K562 (cell line): Measurements from ENCODE around the gene OR56A3. TPM values are rescaled to one million over a fixed set of nuclear protein-coding genes. Genes with fewer than 3 reads are reported as not detected.
A peak's percentile ranks its signal among the peaks of the same experiment; 100 is the strongest.
"Not testable (repeated sequence)": the region's sequence is repeated elsewhere in the genome, so short reads cannot be mapped to it uniquely, and the experiment has no call there.

Experiments used
- ATAC-seq: fragments of 200-7000 bp; cut with Tn5 transposase; 3 replicates; pipeline ENCODE4 v1.9.1; 2020; ENCODE audit warnings: moderate library complexity
- BruUV-seq: library from RNA; stranded (reverse); fragments of 400-500 nt; replicated peaks from 2 replicates; lab custom pipeline; 2021; lab: Mats Ljungman, UMichigan
- CTCF ChIA-PET: fragments of 300-600 bp; formaldehyde crosslinking; extraction: SDS; loops from one replicate; lab custom pipeline; 2021; ENCODE audit warnings: low intra/inter-chr PET ratio; lab: Yijun Ruan, JAX
- POLR2A ChIA-PET: fragments of 300-600, 350-650 bp; sonication (Branson Sonifier 250); formaldehyde crosslinking; extraction: SDS; loops from one replicate; lab custom pipeline; 2021; ENCODE audit warnings: antibody characterized with exemption, inconsistent platforms; lab: Yijun Ruan, JAX
- DNase-seq, 4 experiments: peaks; one replicate each; pipeline versions ENCODE4 v3.0.0 to v3.0.0-alpha.2; 2011 to 2018; ENCODE audit warnings: low spot score in 3 of 4, mixed read lengths in 3 of 4; ENCODE audit errors: extremely low read depth in 1 of 4
- FAIRE-seq: peaks from 2 replicates; lab custom pipeline; 2011; peaks lifted over from hg19 to GRCh38; lab: Jason Lieb, UNC
- H2AFZ ChIP-seq: 2 replicates; pipeline ENCODE4 v1.6.0; 2011; ENCODE audit warnings: low read depth, low read length, control low read depth, inconsistent platforms
- H3K27ac ChIP-seq: fragments of 200-600 bp; 3 replicates; pipeline ENCODE4 v1.8.0; 2011; ENCODE audit warnings: low read depth, mild to moderate bottlenecking, control low read depth, inconsistent platforms, low read length, moderate library complexity, mixed read lengths; ENCODE audit errors: extremely low read depth
- H3K27me3 ChIP-seq, 2 experiments: fragments of 300-600 bp in 1 of 2; 2 replicates in 1 of 2; 3 replicates in 1 of 2; pipeline versions ENCODE4 v1.6.0 to v1.8.0; 2011; ENCODE audit warnings: inconsistent platforms in 2 of 2, low read length in 2 of 2, mild to moderate bottlenecking in 1 of 2, mixed read lengths in 1 of 2, moderate library complexity in 1 of 2; ENCODE audit not compliant: control insufficient read depth in 2 of 2, insufficient read depth in 2 of 2
- H3K36me3 ChIP-seq: fragments of 300-600 bp; 3 replicates; pipeline ENCODE4 v1.8.0; 2011; ENCODE audit warnings: mild to moderate bottlenecking, low read length, inconsistent platforms; ENCODE audit not compliant: control insufficient read depth, insufficient read depth
- H3K4me1 ChIP-seq, 2 experiments: fragments of 200-600 bp in 1 of 2; replicated peaks in 1 of 2; 2 replicates in 1 of 2; 3 replicates in 1 of 2; pipeline versions ENCODE4 v1.5.1 to v1.8.0; 2011; ENCODE audit warnings: inconsistent platforms in 2 of 2, low read length in 2 of 2, mild to moderate bottlenecking in 1 of 2, mixed read lengths in 1 of 2, moderate library complexity in 1 of 2; ENCODE audit not compliant: control insufficient read depth in 2 of 2, insufficient read depth in 2 of 2
- H3K4me2 ChIP-seq: 2 replicates; pipeline ENCODE4 v1.6.1; 2011; ENCODE audit warnings: low read length, control low read depth, inconsistent platforms, mixed read lengths; ENCODE audit not compliant: insufficient read depth
- H3K4me3 ChIP-seq: fragments of 200-600 bp; sonication (generic), shearing (Covaris generic); 2 replicates; pipeline ENCODE4 v1.5.1; 2016; ENCODE audit warnings: control low read depth, inconsistent platforms
- H3K79me2 ChIP-seq: fragments of 200-600 bp; 3 replicates; pipeline ENCODE4 v1.8.0; 2011; ENCODE audit warnings: low read length, inconsistent platforms; ENCODE audit not compliant: control insufficient read depth, insufficient read depth
- H3K9ac ChIP-seq, 2 experiments: 2 replicates each; pipeline versions ENCODE4 v1.6.0 to v1.6.1; 2011; ENCODE audit warnings: low read depth in 2 of 2, low read length in 2 of 2, control low read depth in 1 of 2, inconsistent platforms in 1 of 2, mild to moderate bottlenecking in 1 of 2, mixed read lengths in 1 of 2; ENCODE audit not compliant: insufficient read depth in 1 of 2
- H3K9me1 ChIP-seq: one replicate; pipeline ENCODE4 v1.6.0; 2011; ENCODE audit warnings: inconsistent platforms, mild to moderate bottlenecking, low read length, moderate library complexity; ENCODE audit not compliant: control insufficient read depth, insufficient read depth
- H3K9me3 ChIP-seq: replicated peaks from 2 replicates; pipeline ENCODE4 v1.5.1; 2011; ENCODE audit warnings: low read depth, low read length, inconsistent platforms; ENCODE audit not compliant: control insufficient read depth, insufficient read depth
- H4K20me1 ChIP-seq: replicated peaks from 2 replicates; pipeline ENCODE4 v1.6.1; 2011; ENCODE audit warnings: low read length, inconsistent platforms, mixed read lengths; ENCODE audit not compliant: control insufficient read depth, insufficient read depth
- C11orf30 ChIP-seq: fragments of 450-650 bp; IDR thresholded peaks from 2 replicates; pipeline ENCODE4 v1.6.1; 2016; ENCODE audit warnings: low read depth, mild to moderate bottlenecking
- PHF21A ChIP-seq: fragments of 450-650 bp; IDR thresholded peaks from 2 replicates; pipeline ENCODE4 v1.6.1; 2017; ENCODE audit warnings: low read depth, borderline replicate concordance
- ZNF316 ChIP-seq: fragments of 450-650 bp; IDR thresholded peaks from 2 replicates; pipeline ENCODE4 v1.6.1; 2016
- WGBS: fragments of 100-300 bp; shearing (Covaris generic); methylation state at CpG from one replicate; pipeline ENCODE4 v1.1.6; 2016; ENCODE audit warnings: low coverage, mixed read lengths; ENCODE audit not compliant: insufficient coverage; ENCODE audit errors: missing lambda C conversion rate; 5-methylcytosine and 5-hydroxymethylcytosine counted together
- in situ Hi-C: fragments of 300-500 bp; cut with MboI; formaldehyde crosslinking; loops from 4 replicates; pipeline ENCODE4 v1.15.0; 2018; ENCODE audit warnings: inconsistent platforms, mixed read lengths
- intact Hi-C: fragments of 100-400 bp; cut with micrococcal nuclease; formaldehyde crosslinking; loops from 2 replicates; pipeline ENCODE4 v1.14.2; 2022
- polyA plus RNA-seq, 8 experiments: library from polyadenylated mRNA; depleted of rRNA in 4 of 8; stranded (reverse) in 5 of 8; unstranded in 3 of 8; fragments of >200 nt; fragmentation: Nextera tagmentation in 2 of 8; fragmentation: Illumina TruSeq in 1 of 8; extraction: Ambion mirVana in 2 of 8; extraction: Trizol in 1 of 8; gene quantifications; 2 replicates each; pipeline versions ENCODE4 v1.2.1 to v1.2.3, GENCODE V29; 2011 to 2014; ENCODE audit warnings: inconsistent platforms in 1 of 8, missing spikeins in 1 of 8
- total RNA-seq, 7 experiments: library from RNA; depleted of rRNA in 6 of 7; stranded (reverse); fragments of >200 nt in 6 of 7; fragmentation: Illumina TruSeq in 2 of 7; extraction: Trizol in 2 of 7; gene quantifications; 2 replicates each; pipeline versions ENCODE4 v1.2.1 to v1.2.3, GENCODE V29; 2011 to 2021; ENCODE audit warnings: low replicate concordance in 1 of 7

OR56A3 gene
- total and polyA plus RNA-seq, 9 of the 15 experiments (the other 6 are each of a cell fraction or from before 2014, with no cell fraction given), result not detected

- H3K9ac ChIP-seq, H3K4me3 ChIP-seq, intact Hi-C loops, CTCF ChIA-PET, H2AFZ ChIP-seq, H3K9me1 ChIP-seq, H3K4me2 ChIP-seq, ATAC-seq, BruUV-seq, FAIRE-seq, H3K36me3 ChIP-seq, DNase-seq, H3K9me3 ChIP-seq, H3K79me2 ChIP-seq, in situ Hi-C loops, POLR2A ChIA-PET, H3K4me1 ChIP-seq, H3K27me3 ChIP-seq, H3K27ac ChIP-seq, H4K20me1 ChIP-seq: not testable (repeated sequence)
- 6% methylated on average over 17 of the region's 40 CpGs for WGBS
Measured at GRCh38 chr11:5960704-5961320, 18.8 kb downstream of the OR56A3 start.

GRCh38 chr11:5966958-5967357, 24.9 kb downstream of the OR56A3 start:
- in situ Hi-C loops, result no loop called here
- H3K9me3 ChIP-seq, result 0 out of 2 replicates have a peak, but pooled peaks cover 1% of the 10 kb centered on the region
- H2AFZ ChIP-seq, result no peak overlapping the region
- WGBS, result 0% methylated on average over 2 of the region's 2 CpGs
- H3K9ac ChIP-seq, result no peak overlapping the region
- H3K27ac ChIP-seq, result no peak overlapping the region
- H4K20me1 ChIP-seq, result no peaks in the 10 kb centered on the region
- peak; percentile 51 for TF ChIP-seq ZNF316
- no peak for TF ChIP-seq PHF21A
- TF ChIP-seq C11orf30, result 0 out of 2 replicates have a peak, but pooled peaks have one; percentile 10
- FAIRE-seq (no peak), DNase-seq (no peak), ATAC-seq (no peak)
- H3K4me2 ChIP-seq, result no peak overlapping the region
- ChIA-PET CTCF (no interaction called here), POLR2A (no interaction called here)
- H3K36me3 ChIP-seq, result no peaks in the 10 kb centered on the region
- BruUV-seq, result no TSS peak
- no peaks in the 10 kb centered on the region for H3K4me1 ChIP-seq
- no peaks in the 10 kb centered on the region; a peak in 1 of 5 replicates for H3K27me3 ChIP-seq
- no peaks in the 10 kb centered on the region for H3K9me1 ChIP-seq
- intact Hi-C loops, result no loop called here
- H3K4me3 ChIP-seq, result no peak overlapping the region
- H3K79me2 ChIP-seq, result no peaks in the 10 kb centered on the region
